HUES48 (cell line): Measurements from ENCODE around the gene SLMAP.

ENCODE experiments used
- H3K27ac ChIP-seq: one replicate; pipeline ENCODE4 v1.7.0; 2013; ENCODE audit warnings: low read depth, low read length, inconsistent platforms
- H3K27me3 ChIP-seq: 2 replicates; pipeline ENCODE4 v1.6.1; 2013; ENCODE audit warnings: mild to moderate bottlenecking, low read length; ENCODE audit not compliant: control insufficient read depth, insufficient read depth
- H3K36me3 ChIP-seq: 2 replicates; pipeline ENCODE4 v1.6.1; 2013; ENCODE audit warnings: low read length; ENCODE audit not compliant: control insufficient read depth, insufficient read depth
- H3K4me1 ChIP-seq: 2 replicates; pipeline ENCODE4 v1.6.1; 2013; ENCODE audit warnings: mild to moderate bottlenecking, low read length; ENCODE audit not compliant: control insufficient read depth, insufficient read depth
- H3K4me3 ChIP-seq: 2 replicates; pipeline ENCODE4 v1.5.1; 2013; ENCODE audit warnings: mild to moderate bottlenecking, low read depth, low read length
- H3K9ac ChIP-seq: 2 replicates; pipeline ENCODE4 v1.6.1; 2013; ENCODE audit warnings: mild to moderate bottlenecking, low read depth, low read length, moderate library complexity
- H3K9me3 ChIP-seq: 2 replicates; pipeline ENCODE4 v1.6.1; 2013; ENCODE audit warnings: low read length; ENCODE audit not compliant: control insufficient read depth, insufficient read depth

Gene SLMAP

DNA sequence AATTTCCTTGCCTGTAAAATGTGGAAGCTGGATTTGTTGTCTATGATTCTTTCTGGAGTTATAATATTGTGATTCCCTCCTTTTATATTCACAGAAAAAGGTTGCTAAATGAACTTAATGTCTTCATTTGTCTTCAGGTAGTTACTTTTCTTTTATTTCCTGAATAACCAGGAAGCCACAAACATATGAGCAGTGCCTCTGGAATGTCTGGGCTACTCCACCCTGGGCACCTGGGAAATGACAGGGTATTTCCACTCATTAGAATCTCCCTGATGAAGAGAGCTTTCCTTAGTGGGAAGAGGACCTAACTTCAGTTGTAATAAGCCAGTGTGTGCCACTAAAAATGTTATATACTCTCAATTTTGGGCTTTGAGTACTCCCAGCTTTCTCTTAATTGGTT is 3.8 kb upstream of the SLMAP start:
- H3K4me1 ChIP-seq = peaks cover 7% of the 10 kb centered on the region; the same call in 1 of the 2 replicates
- H3K27ac ChIP-seq = no peak overlapping the region
- H3K9ac ChIP-seq = no peak overlapping the region

DNA sequence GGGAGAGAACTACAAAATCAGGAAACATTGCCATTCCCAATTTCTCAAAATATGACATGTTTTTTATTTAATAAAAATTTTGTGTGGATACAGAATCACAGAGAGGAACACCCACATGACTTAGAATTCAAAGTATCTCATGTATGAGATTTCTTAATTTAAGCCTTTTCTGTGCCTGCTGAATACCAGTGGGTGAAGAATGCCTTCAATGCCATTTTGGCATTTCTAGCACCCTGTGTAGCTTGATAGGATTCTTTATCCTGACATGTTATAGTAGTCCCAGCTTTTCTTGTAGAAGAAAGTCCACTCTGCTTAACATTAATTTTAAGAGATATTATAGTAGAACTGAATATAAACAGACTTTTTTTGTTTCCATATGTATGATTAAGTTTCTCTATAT is 3.1 kb upstream of the SLMAP start:
- H3K9me3 ChIP-seq = no peaks in the 10 kb centered on the region
- peaks cover 10% of the 10 kb centered on the region for H3K4me1 ChIP-seq
- no peak overlapping the region for H3K27ac ChIP-seq
- H3K36me3 ChIP-seq = no peaks in the 10 kb centered on the region
- no peaks in the 10 kb centered on the region for H3K27me3 ChIP-seq
- H3K9ac ChIP-seq = no peak overlapping the region
- no peak overlapping the region for H3K4me3 ChIP-seq

More for the DNA sequence above, 3.8 kb upstream of the SLMAP start:
- Histone ChIP-seq H3K36me3 (no peaks in the 10 kb centered on the region), H3K9me3 (no peaks in the 10 kb centered on the region), H3K27me3 (no peaks in the 10 kb centered on the region), H3K4me3 (no peak overlapping the region)

DNA sequence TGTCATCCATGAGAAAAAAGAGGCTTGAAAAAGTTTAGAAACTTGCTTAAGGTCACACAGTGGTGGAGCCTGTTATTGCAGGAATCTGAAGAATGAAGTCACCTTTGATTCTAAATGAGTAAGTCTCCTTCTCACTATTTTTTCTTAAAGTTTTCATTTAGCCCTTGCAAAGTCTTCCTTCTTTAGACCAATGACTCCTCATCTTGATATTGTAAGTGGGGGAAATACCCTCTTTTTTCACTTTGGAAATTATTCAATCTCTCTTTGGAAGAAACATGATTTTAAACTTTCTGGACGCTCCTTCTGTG is 787 bp upstream of the SLMAP start:
- Histone ChIP-seq H3K9me3 (no peaks in the 10 kb centered on the region), H3K36me3 (peaks cover 10% of the 10 kb centered on the region), H3K27ac (peak overlapping the region; percentile 91), H3K4me1 (peaks cover 17% of the 10 kb centered on the region), H3K9ac (peak overlapping the region; percentile 93), H3K27me3 (no peaks in the 10 kb centered on the region), H3K4me3 (peak overlapping the region; percentile 77)

DNA sequence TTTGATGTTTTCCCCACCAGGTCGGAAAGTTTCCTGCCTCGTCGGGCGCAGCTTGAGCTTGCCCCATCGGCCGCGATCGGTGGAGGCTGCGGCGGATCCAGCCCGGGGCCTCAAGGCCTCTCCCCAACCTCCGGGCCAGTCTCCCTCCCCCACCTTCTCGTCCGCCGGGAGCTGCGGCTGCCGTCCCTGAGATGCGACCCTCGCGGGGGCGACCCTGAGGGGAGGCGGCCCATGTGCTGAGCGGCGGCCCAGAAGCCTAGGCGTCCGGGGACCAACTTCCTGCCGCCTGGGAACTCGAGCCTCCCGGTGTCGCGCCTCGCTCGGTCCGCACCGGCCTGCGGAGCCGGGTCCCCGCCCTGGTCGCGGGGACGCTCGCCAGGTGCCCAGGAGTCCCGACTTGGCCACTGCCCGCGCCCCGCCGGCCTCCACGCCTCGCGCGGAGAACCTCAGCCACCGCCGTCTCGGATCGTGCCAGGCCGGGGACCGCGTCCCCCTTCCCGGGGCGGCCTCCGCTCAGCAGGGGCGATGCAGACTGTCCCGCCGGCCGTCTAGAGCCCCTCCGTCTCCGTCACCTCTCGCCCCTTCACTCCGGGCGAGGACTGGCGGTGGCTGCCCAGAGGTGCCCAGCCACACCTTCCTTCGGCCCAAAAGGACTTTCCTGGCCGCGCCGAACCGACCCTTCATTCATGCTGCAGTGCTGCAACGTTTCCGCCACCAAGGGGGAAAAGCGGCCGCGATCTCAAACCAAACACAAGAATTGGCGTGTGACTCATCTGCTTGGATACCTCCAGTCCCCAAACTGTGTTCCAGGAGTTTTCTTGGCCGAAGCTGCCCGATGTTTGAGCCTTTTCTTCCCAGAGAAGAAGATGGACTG is 656 bp downstream of the SLMAP start:
- H3K4me1 ChIP-seq = peaks cover 17% of the 10 kb centered on the region
- peak overlapping the region; percentile 91 for H3K27ac ChIP-seq
- H3K9ac ChIP-seq = peak overlapping the region; percentile 93
- H3K9me3 ChIP-seq = no peaks in the 10 kb centered on the region
- H3K4me3 ChIP-seq = peak overlapping the region; percentile 77
- H3K27me3 ChIP-seq = no peaks in the 10 kb centered on the region
- H3K36me3 ChIP-seq = peaks cover 13% of the 10 kb centered on the region

DNA sequence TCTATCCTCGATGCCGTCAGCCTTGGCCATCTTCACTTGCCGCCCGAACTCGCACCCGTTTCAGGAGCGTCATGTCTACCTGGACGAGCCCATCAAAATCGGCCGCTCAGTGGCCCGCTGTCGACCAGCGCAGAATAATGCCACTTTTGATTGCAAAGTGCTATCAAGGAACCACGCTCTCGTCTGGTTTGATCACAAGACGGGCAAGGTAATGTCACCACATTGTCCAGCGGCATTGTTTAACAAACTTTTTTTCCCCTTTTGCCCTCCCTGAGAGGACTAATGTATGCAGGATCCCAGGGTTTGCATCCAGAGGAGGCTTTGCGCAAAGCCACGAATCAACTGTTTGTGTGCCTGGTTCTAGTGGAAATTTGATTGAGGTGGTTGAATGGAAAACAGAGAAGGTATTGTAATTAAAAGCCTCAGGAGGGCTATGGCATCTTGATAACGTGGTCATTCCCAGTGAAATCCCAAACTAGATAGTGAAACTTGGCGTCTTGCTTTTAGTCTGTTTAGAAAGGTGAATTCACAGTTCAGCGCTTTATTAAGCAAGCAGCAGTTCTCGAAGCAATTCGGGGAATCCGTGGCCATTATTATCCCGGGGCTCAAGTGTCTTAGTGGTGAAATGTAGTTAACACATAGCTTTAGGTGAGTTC is 1.7 kb downstream of the SLMAP start:
- H3K9ac ChIP-seq = no peak overlapping the region; the same call in 1 of the 2 replicates
- H3K27me3 ChIP-seq = no peaks in the 10 kb centered on the region
- H3K27ac ChIP-seq = no peak overlapping the region
- peaks cover 13% of the 10 kb centered on the region for H3K36me3 ChIP-seq
- peaks cover 11% of the 10 kb centered on the region; the same call in 1 of the 2 replicates for H3K4me1 ChIP-seq
- no peaks in the 10 kb centered on the region for H3K9me3 ChIP-seq
- H3K4me3 ChIP-seq = peak overlapping the region; percentile 77

DNA sequence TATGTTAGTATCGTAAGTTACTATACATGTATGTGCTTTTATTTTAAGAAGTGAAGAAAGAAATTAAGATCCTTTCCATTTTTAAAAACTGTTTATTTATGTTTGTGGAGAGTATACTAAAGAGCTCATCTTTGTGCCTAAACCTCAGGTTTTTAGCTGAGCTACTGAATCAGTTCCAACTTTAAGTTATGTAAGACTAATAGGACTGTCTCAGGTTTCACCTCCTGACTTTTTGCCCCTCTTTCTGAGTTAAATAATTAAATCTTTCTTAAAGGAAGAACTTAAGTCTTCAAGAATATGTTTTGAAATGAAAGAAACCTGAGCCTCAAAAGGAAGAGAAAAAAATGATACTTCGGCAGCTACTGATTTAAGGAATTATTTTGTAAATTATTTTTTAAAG is 2.6 kb downstream of the SLMAP start:
- peak overlapping the region; percentile 77 for H3K4me3 ChIP-seq
- H3K4me1 ChIP-seq = peaks cover 11% of the 10 kb centered on the region; the same call in 1 of the 2 replicates
- no peak overlapping the region for H3K9ac ChIP-seq
- no peak overlapping the region for H3K27ac ChIP-seq
- H3K27me3 ChIP-seq = no peaks in the 10 kb centered on the region
- no peaks in the 10 kb centered on the region for H3K9me3 ChIP-seq
- peaks cover 13% of the 10 kb centered on the region for H3K36me3 ChIP-seq

DNA sequence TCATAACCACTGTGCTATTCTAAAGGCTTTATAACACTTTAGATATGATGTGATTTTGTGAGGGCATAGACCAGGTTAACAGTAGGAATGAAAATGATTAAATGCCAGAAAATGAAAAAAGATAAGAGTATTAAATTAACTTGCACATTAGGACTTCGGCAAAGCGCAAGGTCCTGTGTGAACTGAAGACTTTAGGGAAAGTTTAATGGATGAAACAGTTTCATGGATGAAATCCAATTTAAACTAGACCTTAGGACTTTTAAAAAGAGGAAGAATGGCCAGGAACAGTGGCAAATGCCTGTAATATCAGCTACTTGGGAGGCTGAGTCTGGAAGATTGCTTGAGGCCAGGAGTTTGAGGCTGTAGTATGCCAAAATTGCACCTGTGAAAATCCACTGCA is 8.7 kb downstream of the SLMAP start:
- Histone ChIP-seq H3K9me3 (no peaks in the 10 kb centered on the region), H3K4me1 (peaks cover under 1% of the 10 kb centered on the region; the same call in 1 of the 2 replicates), H3K4me3 (no peak overlapping the region), H3K36me3 (peaks cover 24% of the 10 kb centered on the region), H3K27ac (no peak overlapping the region), H3K9ac (no peak overlapping the region), H3K27me3 (no peaks in the 10 kb centered on the region)

DNA sequence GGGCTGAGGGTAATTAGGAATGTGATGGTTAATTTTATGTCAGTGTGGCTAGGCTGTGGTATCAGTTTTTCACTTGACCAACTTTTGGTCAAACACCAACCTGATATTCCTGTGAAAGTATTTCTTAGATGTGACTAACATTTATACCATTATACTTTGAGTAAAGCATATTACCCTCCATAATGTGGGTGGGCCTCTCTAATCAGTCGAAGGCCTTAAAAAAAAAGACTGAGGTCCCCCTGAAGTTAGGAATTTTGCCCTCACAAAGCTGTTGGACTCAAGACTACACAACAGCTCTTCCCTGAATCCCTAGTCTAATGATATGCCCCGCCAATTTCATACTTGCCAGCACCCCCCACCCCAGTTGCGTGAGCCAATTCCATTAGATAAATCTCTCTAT is 12.5 kb downstream of the SLMAP start:
- Histone ChIP-seq H3K4me3 (no peak overlapping the region), H3K27me3 (no peaks in the 10 kb centered on the region), H3K9me3 (no peaks in the 10 kb centered on the region), H3K4me1 (peaks cover 12% of the 10 kb centered on the region; the same call in 1 of the 2 replicates), H3K36me3 (peaks cover 16% of the 10 kb centered on the region; the same call in 1 of the 2 replicates), H3K9ac (no peak overlapping the region), H3K27ac (no peak overlapping the region)

DNA sequence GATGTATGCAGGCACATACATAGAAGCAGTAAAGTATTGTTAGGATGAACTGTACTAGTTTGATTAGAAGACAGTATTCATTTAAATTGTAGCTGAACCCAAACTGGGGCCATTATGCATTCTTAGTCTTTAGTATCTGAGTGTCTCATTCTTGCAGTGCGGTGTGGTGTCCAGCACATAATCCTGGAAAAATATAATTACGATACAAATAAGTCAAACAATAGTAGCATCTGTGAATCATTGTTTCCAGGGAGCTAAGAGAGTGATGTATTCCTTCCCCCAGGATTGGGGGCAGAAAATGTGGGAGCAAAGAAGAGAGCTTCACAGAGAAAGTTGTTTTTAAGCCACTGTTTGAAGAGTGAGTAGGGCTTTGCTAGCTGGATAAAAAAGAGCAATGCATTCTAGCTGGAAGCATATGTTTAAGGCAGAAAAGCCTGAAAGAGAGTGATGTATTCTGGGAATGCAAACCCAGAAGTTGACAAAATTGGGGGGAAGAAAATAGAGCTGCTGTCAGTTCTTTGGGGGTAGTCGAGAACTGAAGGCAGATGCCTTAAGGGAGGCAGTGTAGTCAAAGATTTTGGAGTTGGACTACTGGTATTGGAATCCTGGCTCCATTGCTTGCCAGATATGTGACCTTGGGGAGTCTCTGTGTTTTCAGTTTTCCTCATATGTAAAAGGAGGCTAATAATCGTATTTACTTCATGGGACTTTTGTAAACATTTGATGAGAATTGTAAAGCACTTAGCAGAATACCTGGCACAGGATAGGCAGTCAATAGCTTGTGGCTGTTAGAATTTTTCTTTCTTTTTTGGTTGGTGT is 14.1 kb downstream of the SLMAP start:
- no peak overlapping the region for H3K4me3 ChIP-seq
- H3K36me3 ChIP-seq = peaks cover 8% of the 10 kb centered on the region; the same call in 1 of the 2 replicates
- peaks cover 12% of the 10 kb centered on the region; the same call in 1 of the 2 replicates for H3K4me1 ChIP-seq
- no peaks in the 10 kb centered on the region for H3K27me3 ChIP-seq
- H3K9me3 ChIP-seq = no peaks in the 10 kb centered on the region
- H3K27ac ChIP-seq = peak overlapping the region; percentile 6
- H3K9ac ChIP-seq = no peak overlapping the region

DNA sequence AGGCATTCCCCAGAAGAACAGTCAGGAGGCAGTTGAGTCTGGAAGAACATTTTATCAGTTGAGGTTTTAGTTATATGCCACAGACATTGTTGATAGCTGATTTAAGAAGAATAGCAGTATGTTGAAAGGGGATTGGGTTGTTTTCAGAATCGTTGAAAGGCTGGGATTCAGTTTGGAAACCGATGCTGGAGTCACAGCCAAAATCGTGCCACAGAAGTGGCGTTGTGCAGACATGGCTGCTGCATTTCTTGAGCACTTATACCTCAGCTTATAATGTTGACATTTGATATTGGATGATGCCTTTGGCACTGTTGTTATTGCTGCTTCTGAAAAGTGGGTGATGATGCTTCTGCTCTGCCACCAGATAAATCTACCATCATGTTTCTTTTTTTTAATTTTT is 16.1 kb downstream of the SLMAP start:
- no peaks in the 10 kb centered on the region for H3K27me3 ChIP-seq
- peaks cover 4% of the 10 kb centered on the region; the same call in 1 of the 2 replicates for H3K36me3 ChIP-seq
- peaks cover 12% of the 10 kb centered on the region; the same call in 1 of the 2 replicates for H3K4me1 ChIP-seq
- H3K4me3 ChIP-seq = no peak overlapping the region
- H3K9me3 ChIP-seq = no peaks in the 10 kb centered on the region
- no peak overlapping the region for H3K27ac ChIP-seq
- no peak overlapping the region for H3K9ac ChIP-seq
